GM23248 (cell line): Measurements from ENCODE around the gene NHERF2. TPM values are rescaled to one million over a fixed set of nuclear protein-coding genes. Genes with fewer than 3 reads are reported as not detected.
A peak's percentile ranks its signal among the peaks of the same experiment; 100 is the strongest.

Experiments
- DNase-seq: peaks from one replicate; pipeline ENCODE4 v3.0.0-alpha.2; 2015
- H2AFZ ChIP-seq: fragments of 200-600 bp; sonication (generic); 2 replicates; pipeline ENCODE4 v1.6.1; 2016; ENCODE audit warnings: antibody characterized with exemption
- H3F3A ChIP-seq: fragments of 200-600 bp; sonication (generic); 2 replicates; pipeline ENCODE4 v1.6.1; 2016; ENCODE audit warnings: mild to moderate bottlenecking, antibody characterized with exemption, mixed run types; ENCODE audit not compliant: insufficient read depth
- H3K27ac ChIP-seq: fragments of 200-600 bp; sonication (generic); 2 replicates; pipeline ENCODE4 v1.5.1; 2016; ENCODE audit warnings: mild to moderate bottlenecking
- H3K27me3 ChIP-seq: fragments of 200-600 bp; sonication (generic); replicated peaks from 2 replicates; pipeline ENCODE4 v1.6.1; 2016; ENCODE audit warnings: mild to moderate bottlenecking; ENCODE audit not compliant: insufficient read depth
- H3K36me3 ChIP-seq: fragments of 200-600 bp; sonication (generic); 2 replicates; pipeline ENCODE4 v1.6.1; 2016; ENCODE audit warnings: low read depth, mild to moderate bottlenecking
- H3K4me1 ChIP-seq: fragments of 200-600 bp; sonication (generic); 2 replicates; pipeline ENCODE4 v1.6.1; 2016; ENCODE audit warnings: mild to moderate bottlenecking; ENCODE audit not compliant: insufficient read depth
- H3K4me2 ChIP-seq: fragments of 200-600 bp; sonication (generic); one replicate; pipeline ENCODE4 v1.6.1; 2016; ENCODE audit warnings: mild to moderate bottlenecking; ENCODE audit not compliant: unreplicated experiment
- H3K4me3 ChIP-seq: fragments of 200-600 bp; sonication (generic); 2 replicates; pipeline ENCODE4 v1.5.1; 2016; ENCODE audit warnings: mild to moderate bottlenecking
- H3K79me2 ChIP-seq: fragments of 200-600 bp; sonication (generic); 2 replicates; pipeline ENCODE4 v1.6.1; 2016; ENCODE audit warnings: mild to moderate bottlenecking; ENCODE audit not compliant: insufficient read depth
- H3K9ac ChIP-seq: fragments of 200-600 bp; sonication (generic); 2 replicates; pipeline ENCODE4 v1.6.1; 2016; ENCODE audit warnings: mild to moderate bottlenecking
- H3K9me2 ChIP-seq: fragments of 200-600 bp; sonication (generic); 2 replicates; pipeline ENCODE4 v1.6.1; 2016; ENCODE audit warnings: mixed run types, mild to moderate bottlenecking, moderate library complexity; ENCODE audit not compliant: insufficient read depth
- H3K9me3 ChIP-seq: fragments of 200-600 bp; sonication (generic); one replicate; pipeline ENCODE4 v1.6.1; 2017; ENCODE audit warnings: low read depth
- H4K20me1 ChIP-seq: fragments of 200-600 bp; sonication (generic); 2 replicates; pipeline ENCODE4 v1.6.0; 2016; ENCODE audit not compliant: insufficient read depth
- EZH2 ChIP-seq: fragments of 200-600 bp; sonication (generic); IDR thresholded peaks from 2 replicates; pipeline ENCODE4 v1.6.1; 2018; ENCODE audit warnings: antibody characterized with exemption, mild to moderate bottlenecking; ENCODE audit not compliant: insufficient read depth, poor library complexity, severe bottlenecking
- EZH2phosphoT487 ChIP-seq: fragments of 200-600 bp; sonication (generic); IDR thresholded peaks from 2 replicates; pipeline ENCODE4 v1.6.1; 2018; ENCODE audit warnings: antibody characterized with exemption, moderate library complexity, mild to moderate bottlenecking, low read depth; ENCODE audit not compliant: insufficient read depth
- WGBS, 2 experiments: methylation state at CpG; one replicate each; pipeline ENCODE4 v1.1.6; 2015 to 2017; ENCODE audit warnings: low lambda C conversion rate in 2 of 2, low coverage in 1 of 2; ENCODE audit errors: missing lambda C conversion rate in 2 of 2; 5-methylcytosine and 5-hydroxymethylcytosine counted together
- in situ Hi-C: fragments of 300-500 bp; cut with MboI; formaldehyde crosslinking; loops from 2 replicates; pipeline ENCODE4 v1.15.0; 2020
- polyA plus RNA-seq: library from polyadenylated mRNA; unstranded; fragments of >200 nt; fragmentation: Nextera tagmentation; extraction: Ambion mirVana; gene quantifications from 2 replicates; pipeline ENCODE4 v1.2.1, GENCODE V29; 2016
- total RNA-seq: library from RNA; depleted of rRNA; stranded (reverse); fragments of >200 nt; shearing (Covaris generic); gene quantifications from 2 replicates; pipeline ENCODE4 v1.2.3, GENCODE V29; 2014

NHERF2 gene
- total and polyA plus RNA-seq, 2 experiments from 2014 or later = 27.3 to 29.0 TPM

DNA sequence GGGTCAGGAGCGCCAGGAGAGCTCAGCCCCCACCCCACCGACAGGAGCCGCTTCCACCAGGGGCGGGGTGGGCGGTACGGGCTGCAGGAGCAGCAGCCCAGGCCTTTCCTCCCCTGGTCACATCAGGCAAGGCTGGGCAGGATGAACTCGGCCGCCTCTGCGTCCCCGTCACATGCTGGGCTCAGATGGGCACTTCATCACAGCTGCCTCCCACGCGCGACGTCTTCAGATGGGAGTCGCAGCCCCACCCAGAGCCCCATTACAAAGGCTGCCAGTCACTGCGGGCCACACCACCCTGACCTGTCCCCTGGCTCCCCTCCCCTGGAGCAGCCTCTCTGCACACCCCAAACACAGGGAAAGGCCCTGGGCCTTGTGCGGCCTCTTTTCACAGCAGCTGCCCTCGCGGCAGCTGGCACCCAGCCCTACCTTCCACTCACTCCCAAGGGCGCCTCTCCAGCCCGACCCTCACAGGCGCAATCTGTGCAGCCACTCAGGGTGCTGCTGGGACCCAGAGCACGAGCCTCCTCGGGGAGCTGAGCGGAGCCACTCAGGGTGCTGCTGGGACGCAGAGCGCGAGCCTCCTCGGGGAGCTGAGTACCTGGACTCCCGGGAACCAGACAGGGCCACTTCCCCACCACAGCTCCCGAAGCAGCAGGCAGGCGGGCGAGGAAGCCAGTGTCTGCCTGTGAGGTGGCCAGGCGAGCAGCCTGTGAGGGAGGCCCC lies 21.7 kb upstream of the NHERF2 start:
- Histone ChIP-seq H3K4me2 (no peak overlapping the region), H3K9me2 (no peaks in the 10 kb centered on the region), H3K4me1 (peaks cover 13% of the 10 kb centered on the region), H3K27me3 (no peaks in the 10 kb centered on the region), H3K4me3 (no peak overlapping the region), H3K27ac (no peak overlapping the region), H3K9ac (no peak overlapping the region), H3K9me3 (no peaks in the 10 kb centered on the region), H3K36me3 (peaks cover 12% of the 10 kb centered on the region; the same call in 1 of the 2 replicates), H3K79me2 (peaks cover 93% of the 10 kb centered on the region), H4K20me1 (peaks cover 11% of the 10 kb centered on the region; the same call in 1 of the 2 replicates), H3F3A (peaks cover 17% of the 10 kb centered on the region), H2AFZ (no peak overlapping the region)
- DNase-seq = peak; percentile 27
- TF ChIP-seq EZH2 (no peak), EZH2phosphoT487 (no peak)
- 80 to 85% methylated on average over 28 to 34 of the region's 34 CpGs for WGBS, 2 experiments
- in situ Hi-C loops = no loop called here

GRCh38 chr16:2005646-2006045 lies 21.1 kb upstream of the NHERF2 start:
- Histone ChIP-seq H3F3A (peaks cover 17% of the 10 kb centered on the region), H3K9ac (peak overlapping the region; percentile 22; the same call in 1 of the 2 replicates), H2AFZ (no peak overlapping the region), H3K9me3 (no peaks in the 10 kb centered on the region), H3K9me2 (no peaks in the 10 kb centered on the region), H3K4me1 (peaks cover 19% of the 10 kb centered on the region), H3K79me2 (peaks cover 95% of the 10 kb centered on the region), H3K27ac (no peak overlapping the region), H4K20me1 (peaks cover 11% of the 10 kb centered on the region; the same call in 1 of the 2 replicates), H3K4me3 (no peak overlapping the region), H3K36me3 (peaks cover 12% of the 10 kb centered on the region; the same call in 1 of the 2 replicates), H3K27me3 (no peaks in the 10 kb centered on the region), H3K4me2 (no peak overlapping the region)
- in situ Hi-C loops = no loop called here
- TF ChIP-seq EZH2 (no peak), EZH2phosphoT487 (no peak)
- WGBS, 2 experiments = 83 to 89% methylated on average over 20 to 21 of the region's 21 CpGs
- DNase-seq = no peak

GRCh38 chr16:2006317-2006716 lies 20.4 kb upstream of the NHERF2 start:
- Histone ChIP-seq H3K27ac (0 out of 2 replicates have a peak overlapping the region, but pooled peaks have one; percentile 93), H3K9me2 (no peaks in the 10 kb centered on the region), H3K4me2 (no peak overlapping the region), H2AFZ (no peak overlapping the region), H3F3A (peaks cover 17% of the 10 kb centered on the region), H3K9ac (peak overlapping the region; percentile 91; the same call in 1 of the 2 replicates), H4K20me1 (peaks cover 11% of the 10 kb centered on the region; the same call in 1 of the 2 replicates), H3K36me3 (peaks cover 5% of the 10 kb centered on the region; the same call in 1 of the 2 replicates), H3K27me3 (no peaks in the 10 kb centered on the region), H3K9me3 (no peaks in the 10 kb centered on the region), H3K4me3 (no peak overlapping the region), H3K79me2 (peaks cover 94% of the 10 kb centered on the region), H3K4me1 (peaks cover 21% of the 10 kb centered on the region)
- TF ChIP-seq EZH2phosphoT487 = no peak
- TF ChIP-seq EZH2 = no peak
- in situ Hi-C loops = no loop called here
- no peak for DNase-seq
- WGBS, 2 experiments = 92% methylated on average over 8 of the region's 8 CpGs

DNA sequence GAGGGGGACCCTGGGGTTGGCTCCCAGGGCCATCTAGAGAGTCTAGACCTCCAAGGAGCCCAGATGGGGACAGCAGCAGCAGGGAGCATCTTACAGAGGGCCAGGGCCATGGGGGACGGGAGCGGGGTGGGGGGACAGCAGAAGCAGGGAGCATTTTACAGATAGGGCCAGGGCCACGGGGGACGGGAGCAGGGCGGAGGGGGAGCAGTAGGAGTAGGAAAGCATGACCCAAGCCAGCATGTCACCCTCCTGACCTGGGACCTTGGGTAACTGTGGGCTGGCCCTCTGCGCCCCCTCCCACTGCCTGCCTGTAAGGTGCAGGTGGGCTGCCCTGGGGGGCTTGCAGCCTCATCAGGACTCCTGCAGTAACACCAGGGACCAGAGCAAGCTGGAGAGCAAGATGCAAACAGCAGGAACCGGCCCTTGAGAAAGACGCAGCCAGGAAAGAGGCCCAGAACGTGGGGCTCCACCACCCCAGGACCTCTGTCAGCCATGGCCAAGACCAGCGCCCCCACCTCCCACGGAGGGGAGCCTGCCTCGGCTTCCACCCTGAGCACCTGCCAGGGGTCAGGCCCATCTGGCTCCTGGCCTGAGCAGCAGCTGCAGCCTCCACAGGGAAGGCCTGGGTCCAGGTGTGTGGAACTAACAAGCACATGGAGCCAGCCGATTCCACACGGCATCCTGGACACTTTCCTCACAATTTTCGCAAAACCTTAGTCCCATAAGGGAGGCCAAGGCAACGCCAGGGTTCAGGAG lies 19.4 kb upstream of the NHERF2 start:
- peaks cover 17% of the 10 kb centered on the region for H3F3A ChIP-seq
- in situ Hi-C loops = no loop called here
- TF ChIP-seq EZH2phosphoT487 = no peak
- no peak for TF ChIP-seq EZH2
- H2AFZ ChIP-seq = no peak overlapping the region
- H3K9me3 ChIP-seq = no peaks in the 10 kb centered on the region
- no peaks in the 10 kb centered on the region for H3K9me2 ChIP-seq
- peaks cover 11% of the 10 kb centered on the region; the same call in 1 of the 2 replicates for H4K20me1 ChIP-seq
- H3K9ac ChIP-seq = peak overlapping the region; percentile 91
- WGBS, 2 experiments = 58 to 64% methylated on average over 15 to 16 of the region's 16 CpGs
- H3K4me1 ChIP-seq = peaks cover 21% of the 10 kb centered on the region
- no peaks in the 10 kb centered on the region for H3K27me3 ChIP-seq
- DNase-seq = no peak
- peak overlapping the region; percentile 93 for H3K27ac ChIP-seq
- H3K79me2 ChIP-seq = peaks cover 85% of the 10 kb centered on the region
- no peaks in the 10 kb centered on the region; the same call in 1 of the 2 replicates for H3K36me3 ChIP-seq
- H3K4me3 ChIP-seq = peak overlapping the region; percentile 85
- peak overlapping the region; percentile 97 for H3K4me2 ChIP-seq
